ENCODE measurements around the gene LPAR5. TPM values are rescaled to one million over a fixed set of nuclear protein-coding genes. Genes with fewer than 3 reads are reported as not detected.
A peak's percentile ranks its signal among the peaks of the same experiment; 100 is the strongest.

Gene LPAR5
- total RNA-seq, 2 experiments from 2014 or later = 2.8 to 3.0 TPM

- Histone ChIP-seq H3K4me1 (ENCODE audit: insufficient read depth, low read length) (peaks cover 43% of the 10 kb centered on the region), H3K36me3 (ENCODE audit: insufficient read depth, low read length) (no peaks in the 10 kb centered on the region), H3K9me3 (ENCODE audit: control insufficient read depth in 1 of 2, insufficient read depth in 1 of 2, low read length in 2 of 2) (no peaks in the 10 kb centered on the region), H3K27me3 (ENCODE audit: control insufficient read depth in 1 of 2, insufficient read depth in 2 of 2, low read length in 2 of 2) (no peaks in the 10 kb centered on the region), H3K4me3 (ENCODE audit: low read length) (no peak overlapping the region), H3K27ac (ENCODE audit: low read depth in 1 of 2, low read length in 2 of 2) (peak overlapping the region; percentile 40 to 47)
- ChIA-PET CTCF (interaction anchor here (0.7 to 0.9 kb wide), 2 partner anchors 20 to 70 kb away, joined by 3 to 4 read pairs; no protein-coding TSS in a partner anchor), POLR2A (interaction anchor here (0.7 to 4.4 kb wide), 13 partner anchors 11 to 330 kb away, joined by 3 to 21 read pairs (median 4); partner anchors contain the start of genes C12orf57, CDCA3, ENO2 and LPAR5)
- Mint-ChIP-seq H3K36me3 (ENCODE audit: low read depth) (no peaks in the 10 kb centered on the region), H3K4me1 (ENCODE audit: low read depth) (peaks cover 47% of the 10 kb centered on the region), H3K9me3 (no peaks in the 10 kb centered on the region), H3K27ac (peak overlapping the region; percentile 84), H3K4me3 (peak overlapping the region; percentile 31), H3K27me3 (no peaks in the 10 kb centered on the region)
- intact Hi-C loops (cut with DNase I, micrococcal nuclease) = no loop called here
- DNase-seq = peak in 9 of 14 experiments; percentile 16 to 84 (median 46)
- peak; percentile 36 for ATAC-seq (ENCODE audit: poor library complexity)
- TF ChIP-seq, protein P1, sequence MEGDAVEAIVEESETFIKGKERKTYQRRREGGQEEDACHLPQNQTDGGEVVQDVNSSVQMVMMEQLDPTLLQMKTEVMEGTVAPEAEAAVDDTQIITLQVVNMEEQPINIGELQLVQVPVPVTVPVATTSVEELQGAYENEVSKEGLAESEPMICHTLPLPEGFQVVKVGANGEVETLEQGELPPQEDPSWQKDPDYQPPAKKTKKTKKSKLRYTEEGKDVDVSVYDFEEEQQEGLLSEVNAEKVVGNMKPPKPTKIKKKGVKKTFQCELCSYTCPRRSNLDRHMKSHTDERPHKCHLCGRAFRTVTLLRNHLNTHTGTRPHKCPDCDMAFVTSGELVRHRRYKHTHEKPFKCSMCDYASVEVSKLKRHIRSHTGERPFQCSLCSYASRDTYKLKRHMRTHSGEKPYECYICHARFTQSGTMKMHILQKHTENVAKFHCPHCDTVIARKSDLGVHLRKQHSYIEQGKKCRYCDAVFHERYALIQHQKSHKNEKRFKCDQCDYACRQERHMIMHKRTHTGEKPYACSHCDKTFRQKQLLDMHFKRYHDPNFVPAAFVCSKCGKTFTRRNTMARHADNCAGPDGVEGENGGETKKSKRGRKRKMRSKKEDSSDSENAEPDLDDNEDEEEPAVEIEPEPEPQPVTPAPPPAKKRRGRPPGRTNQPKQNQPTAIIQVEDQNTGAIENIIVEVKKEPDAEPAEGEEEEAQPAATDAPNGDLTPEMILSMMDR (IDR thresholded peaks at IDR 0.05) = no peak
Measured at GRCh38 chr12:6613776-6614512, 21.8 kb downstream of the LPAR5 start.

GRCh38 chr12:6613015-6613775 is 22.6 kb downstream of the LPAR5 start:
- no peak overlapping the region for H3K4me3 Mint-ChIP-seq
- POLR2A ChIA-PET = interaction anchor here (0.7 to 4.4 kb wide), 21 partner anchors 10 to 330 kb away, joined by 3 to 21 read pairs (median 4); partner anchors contain the start of genes C12orf57, CDCA3, COPS7A and ENO2
- Histone ChIP-seq H3K36me3 (ENCODE audit: insufficient read depth, low read length) (no peaks in the 10 kb centered on the region), H3K4me1 (ENCODE audit: insufficient read depth, low read length) (peaks cover 49% of the 10 kb centered on the region), H3K9me3 (ENCODE audit: control insufficient read depth in 1 of 2, insufficient read depth in 1 of 2, low read length in 2 of 2) (no peaks in the 10 kb centered on the region), H3K27ac (ENCODE audit: low read depth in 1 of 2, low read length in 2 of 2) (peak overlapping the region; percentile 58 to 70), H3K27me3 (ENCODE audit: control insufficient read depth in 1 of 2, insufficient read depth in 2 of 2, low read length in 2 of 2) (no peaks in the 10 kb centered on the region), H3K4me3 (ENCODE audit: low read length) (no peak overlapping the region)
- H3K36me3 Mint-ChIP-seq (ENCODE audit: low read depth) = no peaks in the 10 kb centered on the region
- H3K9me3 Mint-ChIP-seq = no peaks in the 10 kb centered on the region
- TF ChIP-seq, protein P1 (IDR thresholded peaks at IDR 0.05) = no peak
- DNase-seq (peak in 5 of 14 experiments; percentile 27 to 70 (median 44)), ATAC-seq (ENCODE audit: poor library complexity) (peak; percentile 7)
- intact Hi-C loops (cut with DNase I, micrococcal nuclease) = no loop called here
- peaks cover 47% of the 10 kb centered on the region for H3K4me1 Mint-ChIP-seq (ENCODE audit: low read depth)
- no peaks in the 10 kb centered on the region for H3K27me3 Mint-ChIP-seq
- CTCF ChIA-PET = interaction anchor here (1.2 kb wide), 1 partner anchor 11 kb away, joined by 3 read pairs; no protein-coding TSS in a partner anchor
- H3K27ac Mint-ChIP-seq = peak overlapping the region; percentile 84

GRCh38 chr12:6612652-6613014 is 23.1 kb downstream of the LPAR5 start:
- peak overlapping the region; percentile 53 for H3K4me3 Mint-ChIP-seq
- H3K27me3 ChIP-seq (ENCODE audit: control insufficient read depth in 1 of 2, insufficient read depth in 2 of 2, low read length in 2 of 2) = no peaks in the 10 kb centered on the region
- peak overlapping the region; percentile 29 for H3K4me3 ChIP-seq (ENCODE audit: low read length)
- H3K4me1 ChIP-seq (ENCODE audit: insufficient read depth, low read length) = peaks cover 49% of the 10 kb centered on the region
- DNase-seq (no peak), ATAC-seq (ENCODE audit: poor library complexity) (no peak)
- H3K4me1 Mint-ChIP-seq (ENCODE audit: low read depth) = peaks cover 43% of the 10 kb centered on the region
- no peaks in the 10 kb centered on the region for H3K9me3 Mint-ChIP-seq
- ChIA-PET POLR2A (interaction anchor here (0.7 to 4.4 kb wide), 13 partner anchors 9 to 325 kb away, joined by 3 to 21 read pairs (median 4); partner anchors contain the start of genes COPS7A, LPAR5, MRPL51 and NOP2), CTCF (interaction anchor here (1.2 kb wide), 1 partner anchor 12 kb away, joined by 3 read pairs; no protein-coding TSS in a partner anchor)
- no peaks in the 10 kb centered on the region for H3K36me3 ChIP-seq (ENCODE audit: insufficient read depth, low read length)
- no peaks in the 10 kb centered on the region for H3K36me3 Mint-ChIP-seq (ENCODE audit: low read depth)
- H3K27ac Mint-ChIP-seq = peak overlapping the region; percentile 84
- H3K27me3 Mint-ChIP-seq = no peaks in the 10 kb centered on the region
- intact Hi-C loops (cut with DNase I, micrococcal nuclease) = no loop called here
- H3K27ac ChIP-seq (ENCODE audit: low read depth in 1 of 2, low read length in 2 of 2) = peak overlapping the region; percentile 58 to 63
- no peaks in the 10 kb centered on the region for H3K9me3 ChIP-seq (ENCODE audit: control insufficient read depth in 1 of 2, insufficient read depth in 1 of 2, low read length in 2 of 2)
- TF ChIP-seq, protein P1 (IDR thresholded peaks at IDR 0.05) = no peak

Measured in CD4-positive, alpha-beta T cell (primary cell).